Measurements from ENCODE around the gene OSBP. TPM values are rescaled to one million over a fixed set of nuclear protein-coding genes. Genes with fewer than 3 reads are reported as not detected.
"Not testable (repeated sequence)": the region's sequence is repeated elsewhere in the genome, so short reads cannot be mapped to it uniquely, and the experiment has no call there.

OSBP gene
- total and polyA plus RNA-seq, 2 donors (not counting 3 experiments of a cell fraction or from before 2014, with no cell fraction given) = 14.2 to 37.5 TPM

- H3K4me3 ChIP-seq (replicated peaks in 1 of 3; ENCODE audit: insufficient read depth in 1 of 3, low read depth in 1 of 3, low read length in 3 of 3); H3K4me2 ChIP-seq (ENCODE audit: insufficient read depth, low read length); H3K79me2 ChIP-seq (ENCODE audit: control insufficient read depth, insufficient read depth, low read length); intact Hi-C loops (cut with micrococcal nuclease); H3K9me1 ChIP-seq (replicated peaks; ENCODE audit: control insufficient read depth, extremely low read depth, insufficient read depth, low read length); H3K36me3 ChIP-seq (ENCODE audit: control insufficient read depth in 2 of 2, extremely low read depth in 1 of 2, insufficient read depth in 2 of 2, low read length in 2 of 2); FAIRE-seq; H3K9me3 ChIP-seq (replicated peaks; ENCODE audit: control insufficient read depth, insufficient read depth, low read length); dilution Hi-C loops (cut with MboI; ENCODE audit: extremely low pct_ligation_motif_present, low sequenced_read_pairs); H3K27me3 ChIP-seq (ENCODE audit: control insufficient read depth in 2 of 2, insufficient read depth in 2 of 2, low read length in 2 of 2); H4K20me1 ChIP-seq (replicated peaks; ENCODE audit: control insufficient read depth, extremely low read depth, insufficient read depth, low read length); BruUV-seq (replicated peaks); H3K27ac ChIP-seq (ENCODE audit: insufficient read depth, low read depth, low read length); H2AFZ ChIP-seq (ENCODE audit: low read depth, low read length); DNase-seq (ENCODE audit: low read depth, low spot score); POLR2A ChIA-PET; H3K9ac ChIP-seq (replicated peaks; ENCODE audit: extremely low read depth, insufficient read depth, low read length); CTCF ChIA-PET: not testable (repeated sequence)
- H3K4me1 ChIP-seq (ENCODE audit: control insufficient read depth, extremely low read depth, insufficient read depth, low read length) = peaks cover 16% of the 10 kb centered on the region
Measured at GRCh38 chr11:59543713-59544112, 71.9 kb downstream of the OSBP start.

- Histone ChIP-seq H3K27me3 (ENCODE audit: control insufficient read depth in 2 of 2, insufficient read depth in 2 of 2, low read length in 2 of 2) (no peaks in the 10 kb centered on the region), H3K9me3 (replicated peaks; ENCODE audit: control insufficient read depth, insufficient read depth, low read length) (no peaks in the 10 kb centered on the region), H3K4me1 (ENCODE audit: control insufficient read depth, extremely low read depth, insufficient read depth, low read length) (peaks cover 14% of the 10 kb centered on the region), H3K9ac (replicated peaks; ENCODE audit: extremely low read depth, insufficient read depth, low read length) (no peak overlapping the region), H3K4me2 (ENCODE audit: insufficient read depth, low read length) (no peak overlapping the region), H3K9me1 (replicated peaks; ENCODE audit: control insufficient read depth, extremely low read depth, insufficient read depth, low read length) (no peaks in the 10 kb centered on the region), H3K27ac (ENCODE audit: insufficient read depth, low read depth, low read length) (no peak overlapping the region), H3K4me3 (replicated peaks in 1 of 3; ENCODE audit: insufficient read depth in 1 of 3, low read depth in 1 of 3, low read length in 3 of 3) (no peak overlapping the region), H2AFZ (ENCODE audit: low read depth, low read length) (no peak overlapping the region), H4K20me1 (replicated peaks; ENCODE audit: control insufficient read depth, extremely low read depth, insufficient read depth, low read length) (no peaks in the 10 kb centered on the region), H3K79me2 (ENCODE audit: control insufficient read depth, insufficient read depth, low read length) (no peaks in the 10 kb centered on the region), H3K36me3 (ENCODE audit: control insufficient read depth in 2 of 2, extremely low read depth in 1 of 2, insufficient read depth in 2 of 2, low read length in 2 of 2) (no peaks in the 10 kb centered on the region)
- no peak for DNase-seq (ENCODE audit: low read depth, low spot score)
- intact Hi-C loops (cut with micrococcal nuclease) = no loop called here
- dilution Hi-C loops (cut with MboI; ENCODE audit: extremely low pct_ligation_motif_present, low sequenced_read_pairs) = no loop called here
- BruUV-seq (replicated peaks) = no TSS peak
- ChIA-PET CTCF (interaction anchor here (1.0 to 1.2 kb wide), 2 partner anchors 14 to 183 kb away, joined by 3 to 4 read pairs; no protein-coding TSS in a partner anchor), POLR2A (no interaction called here)
- no peak for TF ChIP-seq GATA2 (IDR thresholded peaks at IDR 0.05; ENCODE audit: insufficient read depth, insufficient read length, low read depth, low read length)
- no peak for TF ChIP-seq MYC (IDR thresholded peaks at IDR 0.05; ENCODE audit: low read depth, low read length)
- TF ChIP-seq MAX (IDR thresholded peaks at IDR 0.05; ENCODE audit: insufficient read depth, insufficient read length) = no peak
- no peak for TF ChIP-seq FOS (IDR thresholded peaks at IDR 0.05; ENCODE audit: borderline replicate concordance, insufficient read depth, low read length)
- no peak for TF ChIP-seq EZH2 (IDR thresholded peaks at IDR 0.05; ENCODE audit: borderline replicate concordance, low read depth, low read length, severe bottlenecking)
- TF ChIP-seq JUN (IDR thresholded peaks at IDR 0.05; ENCODE audit: borderline replicate concordance, insufficient read depth, insufficient read length, low read depth) = no peak
- no peak for TF ChIP-seq CTCF (IDR thresholded peaks at IDR 0.05; ENCODE audit: extremely low read depth in 1 of 2, insufficient read depth in 1 of 2, low read depth in 1 of 2, low read length in 2 of 2)
- no peak for TF ChIP-seq POLR2AphosphoS5 (IDR thresholded peaks at IDR 0.05; ENCODE audit: insufficient read depth, low read depth, low read length)
- TF ChIP-seq POLR2A (IDR thresholded peaks at IDR 0.05; ENCODE audit: low read depth, low read length) = no peak
- no peak for FAIRE-seq
Measured at GRCh38 chr11:59542142-59542810, 73.3 kb downstream of the OSBP start.
